Neural cell (in vitro differentiated cells): ENCODE measurements around the gene CCDC82. TPM values are rescaled to one million over a fixed set of nuclear protein-coding genes. Genes with fewer than 3 reads are reported as not detected.

Source experiments
- H2AFZ ChIP-seq: fragments of 200-600, 300-800 bp; sonication (generic), shearing (Covaris generic); 2 replicates; pipeline ENCODE4 v1.6.0; 2014; ENCODE audit warnings: low read depth, mild to moderate bottlenecking, antibody characterized with exemption, low read length, moderate library complexity
- H3F3A ChIP-seq: fragments of 200-600 bp; shearing (Covaris generic); 2 replicates; pipeline ENCODE4 v1.6.1; 2016; ENCODE audit warnings: mild to moderate bottlenecking, moderate library complexity, mixed read lengths, antibody characterized with exemption, low read length; ENCODE audit not compliant: insufficient read depth, poor library complexity, severe bottlenecking
- H3K27ac ChIP-seq: fragments of 200-600, 300-800 bp; sonication (generic), shearing (Covaris generic); 2 replicates; pipeline ENCODE4 v1.5.1; 2014; ENCODE audit warnings: mild to moderate bottlenecking, low read length, moderate library complexity
- H3K27me3 ChIP-seq: fragments of 300-800, 200-600 bp; sonication (generic), shearing (Covaris generic); 2 replicates; pipeline ENCODE4 v1.6.0; 2014; ENCODE audit warnings: mild to moderate bottlenecking, low read depth, low read length, moderate library complexity; ENCODE audit not compliant: insufficient read depth
- H3K36me3 ChIP-seq: fragments of 300-800, 200-600 bp; sonication (generic), shearing (Covaris generic); 2 replicates; pipeline ENCODE4 v1.5.1; 2014; ENCODE audit warnings: mild to moderate bottlenecking, antibody characterized with exemption, low read length, moderate library complexity; ENCODE audit not compliant: insufficient read depth
- H3K4me2 ChIP-seq: fragments of 300-800, 200-600 bp; sonication (generic), shearing (Covaris generic); 2 replicates; pipeline ENCODE4 v1.6.0; 2014; ENCODE audit warnings: mild to moderate bottlenecking, low read length
- H3K4me3 ChIP-seq: fragments of 300-800, 200-600 bp; sonication (generic), shearing (Covaris generic); 2 replicates; pipeline ENCODE4 v1.5.1; 2014; ENCODE audit warnings: mild to moderate bottlenecking, low read length, moderate library complexity
- H3K79me2 ChIP-seq: fragments of 200-600 bp; shearing (Covaris generic); replicated peaks from 2 replicates; pipeline ENCODE4 v1.6.0; 2014; ENCODE audit warnings: mild to moderate bottlenecking, low read length, moderate library complexity; ENCODE audit not compliant: insufficient read depth
- H3K9ac ChIP-seq: fragments of 300-800, 200-600 bp; sonication (generic), shearing (Covaris generic); 2 replicates; pipeline ENCODE4 v1.6.1; 2016; ENCODE audit warnings: mild to moderate bottlenecking, low read length, mixed read lengths
- H3K9me2 ChIP-seq: fragments of 200-600 bp; shearing (Covaris generic); 2 replicates; pipeline ENCODE4 v1.6.1; 2016; ENCODE audit warnings: mild to moderate bottlenecking, low read length, mixed read lengths; ENCODE audit not compliant: insufficient read depth
- H3K9me3 ChIP-seq: fragments of 200-600, 300-800 bp; sonication (generic), shearing (Covaris generic); 2 replicates; pipeline ENCODE4 v1.6.1; 2016; ENCODE audit warnings: mild to moderate bottlenecking, mixed run types, low read length, moderate library complexity, mixed read lengths
- H4K20me1 ChIP-seq: fragments of 200-600 bp; shearing (Covaris generic); 2 replicates; pipeline ENCODE4 v1.6.1; 2016; ENCODE audit warnings: mild to moderate bottlenecking, mixed run types; ENCODE audit not compliant: insufficient read depth
- EP300 ChIP-seq: fragments of 450-650 bp; conservative IDR thresholded peaks from 2 replicates; pipeline ENCODE4 v1.6.1; 2014; ENCODE audit warnings: antibody characterized with exemption, mild to moderate bottlenecking, moderate library complexity; ENCODE audit not compliant: poor library complexity, severe bottlenecking
- EZH2 ChIP-seq: fragments of 200-600, 300-800 bp; shearing (Covaris generic), sonication (generic); IDR thresholded peaks from 2 replicates; pipeline ENCODE4 v1.6.1; 2014; ENCODE audit warnings: antibody characterized with exemption, low read length, borderline replicate concordance, mild to moderate bottlenecking; ENCODE audit not compliant: insufficient read depth, poor library complexity, severe bottlenecking
- MXI1 ChIP-seq: fragments of 450-650 bp; conservative IDR thresholded peaks from 2 replicates; pipeline ENCODE4 v1.6.1; 2014; ENCODE audit warnings: antibody characterized with exemption, mild to moderate bottlenecking; ENCODE audit not compliant: poor library complexity, severe bottlenecking
- POLR2AphosphoS5 ChIP-seq: IDR thresholded peaks from 2 replicates; pipeline ENCODE4 v1.6.1; 2012
- RAD21 ChIP-seq: fragments of 450-650 bp; conservative IDR thresholded peaks from 2 replicates; pipeline ENCODE4 v1.6.1; 2014; ENCODE audit warnings: antibody characterized with exemption, mild to moderate bottlenecking, moderate library complexity
- SMC3 ChIP-seq: fragments of 450-650 bp; conservative IDR thresholded peaks from 2 replicates; pipeline ENCODE4 v1.6.1; 2014; ENCODE audit warnings: antibody characterized with exemption, mild to moderate bottlenecking, moderate library complexity; ENCODE audit not compliant: poor library complexity
- TAF1 ChIP-seq: IDR thresholded peaks from 2 replicates; pipeline ENCODE4 v1.6.1; 2012; ENCODE audit warnings: low read depth
- polyA plus RNA-seq: library from polyadenylated mRNA; depleted of rRNA; stranded (reverse); fragments of >200 nt; gene quantifications from 2 replicates; pipeline ENCODE4 v1.2.3, GENCODE V29; 2014
- TF ChIP-seq, protein P1 (sequence below): IDR thresholded peaks from 2 replicates; pipeline ENCODE4 v1.6.1; 2012; ENCODE audit warnings: borderline replicate concordance
- TF ChIP-seq, protein P2 (sequence below): fragments of 450-650 bp; IDR thresholded peaks from 2 replicates; pipeline ENCODE4 v1.5.1; 2014; ENCODE audit warnings: antibody characterized with exemption, mild to moderate bottlenecking, moderate library complexity; ENCODE audit not compliant: poor library complexity, severe bottlenecking

The CCDC82 gene
- polyA plus RNA-seq, 1 donor from 2014 or later = 238 TPM

- Histone ChIP-seq H3K4me2 (peak overlapping the region; percentile 42), H3K79me2 (no peaks in the 10 kb centered on the region), H3K9ac (peak overlapping the region; percentile 40), H3K9me3 (no peaks in the 10 kb centered on the region), H2AFZ (no peak overlapping the region), H3K27ac (no peak overlapping the region), H3K27me3 (no peaks in the 10 kb centered on the region), H3K36me3 (no peaks in the 10 kb centered on the region), H3K4me3 (peak overlapping the region; percentile 50), H4K20me1 (no peaks in the 10 kb centered on the region), H3F3A (peaks cover 6% of the 10 kb centered on the region), H3K9me2 (no peaks in the 10 kb centered on the region)
- TF ChIP-seq TAF1 (no peak), EP300 (peak; percentile 40), RAD21 (no peak), MXI1 (peak; percentile 18), EZH2 (no peak), SMC3 (no peak), POLR2AphosphoS5 (peak; percentile 46)
- TF ChIP-seq, protein P1, sequence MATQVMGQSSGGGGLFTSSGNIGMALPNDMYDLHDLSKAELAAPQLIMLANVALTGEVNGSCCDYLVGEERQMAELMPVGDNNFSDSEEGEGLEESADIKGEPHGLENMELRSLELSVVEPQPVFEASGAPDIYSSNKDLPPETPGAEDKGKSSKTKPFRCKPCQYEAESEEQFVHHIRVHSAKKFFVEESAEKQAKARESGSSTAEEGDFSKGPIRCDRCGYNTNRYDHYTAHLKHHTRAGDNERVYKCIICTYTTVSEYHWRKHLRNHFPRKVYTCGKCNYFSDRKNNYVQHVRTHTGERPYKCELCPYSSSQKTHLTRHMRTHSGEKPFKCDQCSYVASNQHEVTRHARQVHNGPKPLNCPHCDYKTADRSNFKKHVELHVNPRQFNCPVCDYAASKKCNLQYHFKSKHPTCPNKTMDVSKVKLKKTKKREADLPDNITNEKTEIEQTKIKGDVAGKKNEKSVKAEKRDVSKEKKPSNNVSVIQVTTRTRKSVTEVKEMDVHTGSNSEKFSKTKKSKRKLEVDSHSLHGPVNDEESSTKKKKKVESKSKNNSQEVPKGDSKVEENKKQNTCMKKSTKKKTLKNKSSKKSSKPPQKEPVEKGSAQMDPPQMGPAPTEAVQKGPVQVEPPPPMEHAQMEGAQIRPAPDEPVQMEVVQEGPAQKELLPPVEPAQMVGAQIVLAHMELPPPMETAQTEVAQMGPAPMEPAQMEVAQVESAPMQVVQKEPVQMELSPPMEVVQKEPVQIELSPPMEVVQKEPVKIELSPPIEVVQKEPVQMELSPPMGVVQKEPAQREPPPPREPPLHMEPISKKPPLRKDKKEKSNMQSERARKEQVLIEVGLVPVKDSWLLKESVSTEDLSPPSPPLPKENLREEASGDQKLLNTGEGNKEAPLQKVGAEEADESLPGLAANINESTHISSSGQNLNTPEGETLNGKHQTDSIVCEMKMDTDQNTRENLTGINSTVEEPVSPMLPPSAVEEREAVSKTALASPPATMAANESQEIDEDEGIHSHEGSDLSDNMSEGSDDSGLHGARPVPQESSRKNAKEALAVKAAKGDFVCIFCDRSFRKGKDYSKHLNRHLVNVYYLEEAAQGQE = no peak
- TF ChIP-seq, protein P2, sequence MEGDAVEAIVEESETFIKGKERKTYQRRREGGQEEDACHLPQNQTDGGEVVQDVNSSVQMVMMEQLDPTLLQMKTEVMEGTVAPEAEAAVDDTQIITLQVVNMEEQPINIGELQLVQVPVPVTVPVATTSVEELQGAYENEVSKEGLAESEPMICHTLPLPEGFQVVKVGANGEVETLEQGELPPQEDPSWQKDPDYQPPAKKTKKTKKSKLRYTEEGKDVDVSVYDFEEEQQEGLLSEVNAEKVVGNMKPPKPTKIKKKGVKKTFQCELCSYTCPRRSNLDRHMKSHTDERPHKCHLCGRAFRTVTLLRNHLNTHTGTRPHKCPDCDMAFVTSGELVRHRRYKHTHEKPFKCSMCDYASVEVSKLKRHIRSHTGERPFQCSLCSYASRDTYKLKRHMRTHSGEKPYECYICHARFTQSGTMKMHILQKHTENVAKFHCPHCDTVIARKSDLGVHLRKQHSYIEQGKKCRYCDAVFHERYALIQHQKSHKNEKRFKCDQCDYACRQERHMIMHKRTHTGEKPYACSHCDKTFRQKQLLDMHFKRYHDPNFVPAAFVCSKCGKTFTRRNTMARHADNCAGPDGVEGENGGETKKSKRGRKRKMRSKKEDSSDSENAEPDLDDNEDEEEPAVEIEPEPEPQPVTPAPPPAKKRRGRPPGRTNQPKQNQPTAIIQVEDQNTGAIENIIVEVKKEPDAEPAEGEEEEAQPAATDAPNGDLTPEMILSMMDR = no peak
These were observed 82.6 kb downstream of the CCDC82 start for GRCh38 chr11:96306933-96307775.

- Histone ChIP-seq H3K9me3 (no peaks in the 10 kb centered on the region), H3K36me3 (no peaks in the 10 kb centered on the region), H3K9ac (no peak overlapping the region), H3F3A (peaks cover 6% of the 10 kb centered on the region), H3K27ac (no peak overlapping the region), H3K4me2 (peak overlapping the region; percentile 42), H2AFZ (no peak overlapping the region), H3K9me2 (no peaks in the 10 kb centered on the region), H3K27me3 (no peaks in the 10 kb centered on the region), H4K20me1 (no peaks in the 10 kb centered on the region), H3K4me3 (peak overlapping the region; percentile 50), H3K79me2 (no peaks in the 10 kb centered on the region)
- TF ChIP-seq TAF1 = no peak
- TF ChIP-seq, protein P2 = no peak
- no peak for TF ChIP-seq MXI1
- no peak for TF ChIP-seq EZH2
- no peak for TF ChIP-seq POLR2AphosphoS5
- TF ChIP-seq SMC3 = no peak
These were observed 83.1 kb downstream of the CCDC82 start for GRCh38 chr11:96306600-96306932.
